Measurements from ENCODE around the gene TMEM114.
A peak's percentile ranks its signal among the peaks of the same experiment; 100 is the strongest.

Gene TMEM114

DNA sequence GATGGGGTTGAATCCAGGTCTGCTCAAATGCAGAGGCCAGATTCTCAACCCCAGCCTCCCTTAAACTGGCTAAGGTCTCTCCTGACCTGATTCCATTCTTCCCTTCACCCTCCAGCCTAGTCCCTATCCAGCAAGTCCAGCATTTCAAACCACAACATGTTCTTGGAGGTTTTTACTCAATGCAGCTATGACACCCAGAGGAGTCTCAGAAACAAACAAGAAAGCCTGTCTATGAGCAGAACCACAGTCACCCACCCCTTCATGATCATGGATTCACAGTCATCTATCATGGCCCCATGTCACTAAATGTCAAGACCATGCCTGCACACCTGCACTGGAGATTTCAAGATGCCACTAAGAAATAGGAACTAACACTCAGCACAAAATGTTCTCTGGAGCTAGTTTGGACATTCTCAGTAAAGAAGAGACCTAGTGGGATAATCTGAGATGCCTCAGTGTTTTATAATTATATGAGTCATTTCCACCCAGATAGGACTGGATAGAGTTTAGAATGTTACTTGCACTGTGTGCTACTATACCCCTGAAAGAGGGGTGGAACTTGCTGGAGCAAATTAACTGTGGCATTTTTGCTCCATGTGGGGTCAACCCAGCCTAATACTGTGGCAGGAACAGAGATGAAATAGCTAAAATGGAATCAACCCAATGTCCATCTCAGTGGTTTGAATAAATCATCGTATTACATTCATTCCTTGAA, 21.7 kb upstream of the TMEM114 start:
- no peak for DNase-seq

DNA sequence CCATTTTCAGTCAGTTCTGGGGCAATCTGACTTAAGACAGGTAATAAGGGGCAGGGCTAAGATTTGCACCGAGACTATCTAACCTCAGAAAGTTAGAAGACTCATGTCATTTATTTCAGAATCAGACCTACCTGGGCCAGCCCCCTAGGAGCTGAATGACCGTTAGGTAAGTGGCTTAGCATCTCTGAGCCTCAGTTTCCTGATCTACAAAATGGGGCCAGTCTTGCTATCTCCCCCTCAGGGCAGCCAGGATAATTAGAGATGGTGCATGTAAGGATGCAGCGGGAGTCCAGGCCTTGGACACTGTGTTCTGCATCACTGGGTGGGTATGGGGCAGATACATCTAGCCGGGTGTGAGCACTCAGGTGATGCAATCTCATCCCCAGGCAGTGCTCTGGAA, 20.8 kb upstream of the TMEM114 start:
- no peak for DNase-seq

DNA sequence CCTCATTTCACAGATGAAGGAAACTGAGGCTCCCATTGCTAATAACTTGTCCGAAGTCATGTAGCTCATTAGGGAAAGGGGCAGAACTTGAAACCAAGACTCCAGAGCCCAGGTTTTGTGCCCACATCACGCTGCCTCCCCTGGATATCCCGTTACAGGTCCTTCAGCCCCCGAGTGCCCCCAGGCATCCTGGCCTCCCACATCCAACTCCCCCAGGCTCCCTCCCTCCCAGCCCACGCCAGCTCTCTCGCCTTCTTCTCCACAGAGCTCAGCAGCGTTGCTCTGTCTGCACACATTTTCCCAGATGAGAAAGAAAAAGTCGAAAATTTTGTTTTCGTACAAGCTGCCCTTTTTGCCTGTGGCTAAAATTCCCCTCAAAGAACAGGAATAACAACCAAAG, 16.9 kb upstream of the TMEM114 start:
- DNase-seq: no peak

DNA sequence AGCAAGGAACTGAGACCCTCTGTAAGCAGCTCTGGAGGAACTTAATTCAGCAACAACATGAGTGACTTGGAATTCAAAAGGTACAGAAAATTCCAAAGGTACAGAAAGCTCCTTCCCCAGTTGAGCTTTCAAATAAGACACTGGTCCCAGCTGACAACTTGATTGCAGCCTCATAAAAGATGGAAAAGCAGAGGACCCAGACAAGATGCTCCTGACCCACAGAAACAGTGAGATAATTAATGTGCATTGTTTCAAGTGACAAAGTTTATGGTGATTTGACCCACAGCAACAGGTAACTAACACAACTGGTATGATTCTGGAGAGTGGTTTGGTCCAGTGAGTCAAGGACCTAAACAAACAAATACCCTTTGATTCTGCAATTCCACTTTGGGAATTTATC, 15.2 kb upstream of the TMEM114 start:
- DNase-seq: no peak

DNA sequence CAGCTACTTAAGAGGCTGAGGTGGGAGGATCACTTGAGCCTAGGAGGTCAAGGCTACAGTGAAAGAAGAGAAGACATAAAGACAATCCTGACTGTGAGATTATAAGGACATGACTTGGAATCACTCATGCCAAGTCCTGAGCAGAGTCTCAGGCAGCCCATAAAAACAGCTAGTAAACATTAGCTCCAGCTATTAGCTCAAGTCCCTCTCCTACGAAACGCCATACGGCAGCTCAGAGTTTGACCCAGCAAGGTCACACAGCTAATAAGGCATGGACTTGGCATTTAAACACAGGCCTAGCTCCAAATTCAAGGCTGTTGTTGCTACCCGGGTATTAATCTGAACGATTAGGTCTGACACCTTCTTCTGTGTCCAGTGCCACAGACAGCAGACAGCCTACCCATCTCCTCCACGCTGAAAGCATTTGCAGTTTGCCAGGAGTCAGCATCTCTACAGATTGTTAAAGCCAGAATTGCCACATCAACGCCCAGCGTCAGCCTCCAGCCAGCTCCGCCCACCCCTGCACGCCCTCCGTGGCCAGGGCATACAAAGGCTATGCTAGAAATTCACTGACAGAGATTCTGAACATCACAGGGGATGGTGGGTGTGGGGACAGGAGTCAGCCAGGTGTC, 9.9 kb upstream of the TMEM114 start:
- no peak for DNase-seq

DNA sequence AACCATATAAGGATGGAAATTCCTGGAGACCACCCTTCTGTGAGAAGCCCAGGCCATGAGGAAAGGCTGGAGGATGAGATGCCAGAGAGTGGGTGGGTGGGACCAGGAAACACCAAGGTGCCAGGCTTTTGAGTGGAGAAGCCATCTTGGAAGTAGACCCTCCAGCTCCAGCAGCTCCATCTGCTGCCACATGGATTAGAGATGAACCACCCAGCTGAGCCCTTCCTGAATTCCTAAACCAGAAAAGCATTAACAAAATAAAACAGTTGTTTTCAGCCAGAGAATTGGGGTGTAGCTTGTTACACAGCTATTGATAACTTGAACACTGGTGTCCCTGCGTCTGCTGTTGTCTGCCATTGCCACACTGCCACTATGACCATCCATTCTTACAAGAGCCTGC, 6.3 kb upstream of the TMEM114 start:
- no peak for DNase-seq

DNA sequence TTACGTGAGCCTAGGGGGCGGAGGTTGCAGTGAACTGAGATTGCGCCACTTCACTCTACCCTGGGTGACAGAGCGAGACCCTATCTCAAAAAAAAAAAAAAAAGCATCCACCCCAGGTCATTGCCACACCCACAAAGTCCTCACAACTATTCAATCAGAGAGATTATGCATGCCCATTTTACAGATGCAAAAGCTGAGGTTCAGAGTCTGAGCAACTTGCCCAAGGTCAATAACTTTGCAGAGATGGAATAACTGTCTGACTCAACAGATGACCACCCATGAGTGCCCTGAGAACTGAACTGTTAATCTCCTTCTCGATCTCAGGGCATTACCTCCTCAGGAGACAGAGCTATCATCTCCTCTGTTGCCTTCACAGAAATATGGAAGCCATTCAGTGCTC, 5.5 kb upstream of the TMEM114 start:
- DNase-seq: no peak

DNA sequence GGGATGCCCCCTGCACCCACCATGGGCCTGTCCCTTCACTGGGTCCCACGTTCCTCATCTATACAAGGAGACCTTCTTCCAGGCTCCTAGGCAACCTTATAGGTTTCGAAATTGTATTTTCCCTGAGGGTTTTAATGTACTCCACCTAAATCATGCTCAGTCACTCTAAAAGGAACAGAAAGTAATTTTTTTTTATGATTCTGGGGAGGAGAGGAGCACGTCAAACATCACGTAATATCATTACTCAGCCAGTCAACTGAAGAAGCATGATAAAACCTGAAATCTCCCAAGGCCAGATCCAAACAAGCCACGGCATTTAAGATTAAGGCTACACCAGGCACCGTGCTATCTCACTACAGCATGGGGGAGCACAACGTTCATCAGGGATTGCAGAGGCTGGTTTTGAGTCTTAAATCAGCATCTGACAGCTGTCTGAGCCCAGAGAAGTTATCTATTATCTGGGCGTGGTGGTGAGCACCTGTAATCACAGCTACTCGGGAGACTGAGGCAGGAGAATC, 3.9 kb upstream of the TMEM114 start:
- DNase-seq: no peak

DNA sequence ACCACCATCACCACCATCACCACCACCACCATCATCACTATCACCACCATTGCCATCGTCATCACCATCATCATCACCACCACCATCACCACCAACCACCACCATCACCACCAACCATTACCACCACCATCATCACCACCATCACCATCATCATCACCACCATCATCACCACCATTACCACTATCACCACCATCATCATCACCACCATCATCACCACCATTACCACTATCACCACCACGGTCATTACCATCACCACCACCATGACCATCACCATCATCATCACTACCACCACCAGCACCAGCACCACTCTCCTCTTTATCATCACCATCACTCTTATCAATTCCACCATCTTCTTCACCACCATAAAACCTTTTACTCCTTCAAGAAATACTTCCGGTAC, 1.1 kb upstream of the TMEM114 start:
- no peak for DNase-seq

DNA sequence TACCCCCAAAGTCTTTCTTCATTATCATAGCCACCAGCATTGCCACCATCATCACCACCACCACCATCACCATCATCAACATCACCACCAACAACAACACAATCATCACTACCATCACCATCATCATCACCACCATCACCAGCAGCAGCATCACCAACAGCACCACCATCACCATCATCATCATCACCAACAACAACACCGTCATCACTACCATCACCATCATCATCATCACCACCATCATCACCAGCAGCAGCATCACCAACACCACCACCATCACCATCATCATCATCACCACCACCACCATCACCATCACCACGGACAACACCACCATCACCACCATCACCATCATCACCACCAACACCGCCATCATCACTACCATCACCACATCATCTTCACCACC, 500 bp upstream of the TMEM114 start:
- no peak for DNase-seq

DNA sequence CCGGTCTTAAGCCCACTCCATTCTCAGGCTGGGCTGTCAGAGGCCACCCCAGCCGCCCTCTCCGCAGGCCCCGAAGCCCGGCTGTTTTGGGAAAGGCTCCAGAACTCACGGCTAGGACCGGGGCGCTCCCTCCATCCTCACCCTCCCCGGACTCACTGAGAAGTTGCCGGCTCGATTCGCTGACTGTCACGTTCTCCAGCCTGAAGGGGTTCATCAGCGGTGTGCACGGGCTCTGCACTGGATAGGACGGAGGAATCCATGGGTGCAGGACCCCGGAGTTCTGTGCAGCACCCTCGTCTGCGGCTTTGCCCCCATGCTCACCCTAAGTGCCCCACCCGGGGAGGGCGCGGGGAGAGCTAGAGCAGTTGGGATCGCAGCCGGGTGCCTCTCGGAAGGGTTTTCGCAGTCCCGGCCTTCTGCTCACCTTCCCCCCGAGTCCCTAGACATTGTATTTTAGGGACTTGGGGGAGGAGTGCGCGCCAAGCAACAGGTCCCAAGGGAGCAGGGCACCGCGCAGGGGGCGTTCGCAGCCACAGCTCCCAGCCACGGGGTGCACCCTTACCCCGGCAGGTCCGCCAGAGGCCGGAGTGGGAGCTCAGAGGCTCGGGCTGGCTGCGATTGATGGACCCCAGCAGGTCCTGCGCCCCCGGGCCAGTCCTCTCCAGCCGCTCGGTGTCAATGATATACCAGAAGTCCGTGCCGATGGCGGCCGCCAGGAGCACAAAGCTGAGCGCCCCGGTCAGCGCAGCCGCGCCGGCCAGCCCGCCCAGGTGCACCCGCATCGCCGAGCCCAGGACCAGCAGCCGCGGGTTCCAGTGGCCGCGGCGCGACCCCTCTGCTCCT, 1.0 kb downstream of the TMEM114 start:
- no peak for DNase-seq

DNA sequence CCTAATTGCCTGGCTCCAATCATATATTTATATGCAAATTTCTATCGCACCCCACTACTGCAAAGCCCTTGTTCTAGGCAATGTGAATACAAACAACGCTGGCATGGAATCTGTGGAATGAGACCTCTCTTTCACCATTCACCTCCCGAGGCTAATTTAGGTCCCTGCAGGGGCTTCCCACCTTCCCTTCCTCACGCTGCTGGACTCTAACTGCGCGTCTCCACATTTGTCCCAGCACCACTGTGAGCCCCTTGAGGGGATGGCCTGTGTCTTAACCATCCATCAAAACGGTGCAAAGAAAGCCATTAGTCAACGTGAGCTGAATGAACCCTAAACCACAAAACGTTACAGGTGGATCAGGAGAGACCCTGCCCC, 1.6 kb downstream of the TMEM114 start:
- DNase-seq: no peak

DNA sequence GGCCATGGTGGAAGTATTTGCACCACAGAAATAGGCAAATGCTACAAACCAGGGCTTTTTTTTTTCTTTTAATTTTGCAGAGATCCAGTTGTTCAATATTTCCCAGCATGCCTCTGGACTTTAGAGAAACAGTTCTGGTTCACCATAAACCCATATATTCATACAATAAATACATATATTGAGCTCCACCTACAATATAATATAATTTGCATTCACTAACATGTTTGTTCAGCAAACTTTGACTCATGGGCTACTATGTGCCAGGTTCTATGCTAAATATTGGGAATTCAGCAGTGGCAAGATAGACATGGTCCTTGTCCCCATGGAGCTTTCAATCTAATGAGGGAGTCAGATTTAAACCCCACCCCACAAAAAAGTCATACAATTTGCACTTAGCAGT, 3.2 kb downstream of the TMEM114 start:
- DNase-seq: no peak

DNA sequence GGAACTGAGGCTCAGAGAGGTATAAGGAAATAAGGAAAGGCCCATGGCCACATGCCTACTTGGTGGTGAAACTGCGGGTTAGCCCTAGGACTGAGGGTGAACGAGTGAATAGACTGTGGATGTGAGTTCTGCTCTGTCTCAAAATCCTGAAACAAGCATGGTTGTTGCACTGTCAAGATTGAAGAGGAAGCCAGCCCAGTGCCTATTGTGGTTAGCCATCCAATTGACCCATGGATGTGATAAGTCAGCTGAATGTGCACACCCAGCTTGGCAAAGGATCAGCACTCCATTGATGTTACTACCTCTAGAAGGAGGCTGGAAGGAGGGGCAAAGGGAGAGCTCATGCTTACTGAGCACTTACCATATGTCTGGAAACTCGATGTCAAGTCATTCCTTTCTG, 4.5 kb downstream of the TMEM114 start:
- DNase-seq: no peak

DNA sequence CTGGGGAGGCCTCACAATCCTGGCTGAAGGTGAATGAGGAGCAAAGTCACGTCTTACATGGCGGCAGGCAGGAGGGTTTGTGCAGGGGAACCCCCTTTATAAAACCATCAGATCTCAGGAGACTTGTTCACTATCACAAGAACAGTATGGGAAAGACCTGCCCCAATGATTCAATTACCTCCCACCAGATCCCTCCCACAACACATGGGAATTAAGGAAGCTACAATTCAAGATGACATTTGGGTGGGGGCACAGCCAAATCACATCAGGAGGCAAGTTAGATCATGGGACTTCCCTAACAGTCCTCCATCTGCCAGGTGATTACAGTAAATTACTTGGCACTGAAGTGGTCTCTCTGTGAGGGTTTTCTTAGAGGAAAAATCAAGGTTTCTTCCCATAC, 5.3 kb downstream of the TMEM114 start:
- no peak for DNase-seq

DNA sequence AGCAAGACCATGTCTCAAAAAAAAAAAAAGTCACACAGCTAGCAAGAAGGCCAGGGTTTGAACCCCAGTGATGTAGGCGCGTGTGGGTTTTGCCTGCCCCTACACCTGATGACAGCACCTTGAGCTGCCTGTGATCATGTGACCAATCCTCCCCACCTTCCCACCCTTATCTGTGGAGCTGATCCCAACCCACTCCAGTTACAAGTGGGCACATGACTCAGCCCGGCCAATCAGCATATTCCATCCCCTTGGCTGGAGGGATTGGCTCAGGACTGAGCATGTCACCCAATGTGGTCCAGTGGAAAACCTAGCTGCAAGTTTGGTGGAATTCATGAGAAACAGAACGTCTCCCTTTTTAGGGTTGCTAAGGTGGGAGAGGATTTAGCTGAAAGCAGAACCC, 6.6 kb downstream of the TMEM114 start:
- DNase-seq: no peak

DNA sequence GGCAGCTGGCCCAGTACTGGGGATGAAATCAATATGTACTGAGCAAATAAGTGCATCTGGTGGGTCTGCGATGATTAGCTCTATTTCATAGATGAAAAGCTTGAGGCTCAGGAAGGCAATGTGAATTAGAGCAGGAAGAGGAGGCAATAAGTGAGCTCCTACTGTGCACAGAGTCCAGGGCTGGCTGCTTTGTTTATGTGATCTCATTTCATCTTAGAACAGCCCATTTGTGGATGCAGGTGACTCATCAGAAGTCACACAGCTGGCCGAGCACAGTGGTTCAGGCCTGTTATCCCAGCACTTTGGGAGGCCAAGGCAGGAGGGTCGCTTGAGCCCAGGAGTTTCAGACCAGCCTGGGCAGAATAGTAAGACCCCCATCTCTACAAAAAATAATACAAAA, 7.1 kb downstream of the TMEM114 start:
- no peak for DNase-seq

DNA sequence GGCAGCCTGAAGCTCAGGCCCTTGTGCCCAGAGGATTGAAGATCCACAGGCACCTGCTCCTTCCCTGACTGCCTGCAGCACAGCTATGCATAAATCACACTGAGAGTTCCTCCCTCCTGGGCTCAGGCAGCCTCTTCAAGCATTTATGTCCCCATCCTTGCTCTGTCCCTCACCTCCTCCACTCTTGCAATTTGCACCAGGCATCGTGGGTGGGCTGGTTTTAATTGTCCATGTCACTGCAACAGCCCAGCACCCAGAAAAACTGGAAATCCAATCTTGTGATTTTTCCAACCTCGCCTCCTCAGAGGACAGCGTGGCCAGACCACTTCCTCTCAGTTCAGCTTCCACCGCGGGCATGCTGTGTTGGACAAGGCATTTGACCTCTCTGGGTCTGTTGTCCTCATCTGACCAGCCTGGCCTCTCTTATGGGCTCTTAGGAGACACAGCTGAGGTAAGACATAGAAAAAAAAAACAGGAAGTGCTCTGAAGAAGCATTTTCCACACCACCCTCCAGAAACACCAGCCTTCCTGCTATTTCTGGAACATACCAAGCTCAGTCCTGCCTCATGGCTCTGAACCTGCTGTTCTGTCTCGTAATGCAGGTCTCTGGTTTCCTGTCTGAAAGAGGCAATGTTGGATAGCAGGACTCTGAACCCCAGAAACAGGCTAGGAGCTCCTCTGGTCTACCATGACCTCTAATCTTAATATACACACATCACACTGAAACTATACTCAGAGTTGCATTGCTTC, 8.3 kb downstream of the TMEM114 start:
- peak in 4 of 56 donors; percentile 1 to 9 (median 6) for DNase-seq

DNA sequence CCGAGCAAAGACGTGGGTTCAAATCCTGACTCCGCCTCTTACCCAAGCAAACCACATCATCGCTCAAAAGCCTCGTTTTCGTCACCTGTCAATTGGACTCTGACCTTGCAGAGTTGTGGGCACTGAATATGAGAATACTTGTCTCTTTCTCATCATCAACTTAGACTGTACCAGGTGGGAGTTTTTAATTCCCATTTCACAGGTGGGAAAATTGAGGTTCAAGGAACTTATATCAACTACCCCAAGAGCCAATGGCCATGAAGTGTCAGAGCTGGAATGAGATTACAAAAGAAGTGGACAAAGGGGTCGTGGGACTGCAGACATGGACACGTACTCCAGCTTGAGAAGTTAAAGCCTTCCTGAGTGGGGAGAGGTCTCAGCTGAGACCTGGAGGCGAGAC, 10.8 kb downstream of the TMEM114 start:
- DNase-seq: no peak

DNA sequence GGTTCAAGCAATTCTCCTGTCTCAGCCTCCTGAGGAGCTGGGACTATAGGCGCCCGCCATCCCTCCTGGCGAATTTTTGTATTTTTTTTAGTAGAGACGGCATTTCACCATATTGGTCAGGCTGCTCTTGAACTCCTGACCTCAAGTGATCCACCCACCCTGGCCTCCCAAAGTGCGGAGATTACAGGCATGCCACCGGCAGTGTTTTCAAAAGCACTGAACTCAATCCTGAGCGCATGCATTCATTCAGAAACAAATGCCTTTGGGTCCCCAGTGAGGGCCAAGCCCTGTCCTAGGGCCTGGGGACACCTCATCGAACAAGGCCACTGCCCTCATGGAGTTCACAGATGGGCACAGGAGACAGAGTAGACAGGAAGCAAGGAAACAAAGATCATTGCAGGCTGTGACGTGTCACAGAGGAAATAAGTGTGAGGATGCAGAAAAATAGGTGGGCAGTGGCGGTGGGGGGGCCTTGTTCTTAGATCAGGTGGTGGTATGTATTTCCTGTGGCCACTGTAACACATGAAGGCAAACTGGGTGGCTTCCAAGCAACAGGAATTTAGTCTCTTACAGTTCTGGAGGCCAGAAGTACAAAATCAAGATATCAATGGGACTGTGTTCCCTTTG, 12.5 kb downstream of the TMEM114 start:
- no peak for DNase-seq
